NCI-H2029 (cell line): ENCODE data around the gene MTIF3.

Experiments
- DNase-seq: peaks from one replicate; lab custom pipeline; 2025; lab: John Stamatoyannopoulos, UW

The MTIF3 gene

GRCh38 chr13:27455331-27455855, 5.0 kb upstream of the MTIF3 start:
- no peak for DNase-seq

- no peak for DNase-seq
Measured at GRCh38 chr13:27450921-27451471, 632 bp upstream of the MTIF3 start.

GRCh38 chr13:27449081-27449603, 1.2 kb downstream of the MTIF3 start:
- DNase-seq, result no peak

- DNase-seq, result no peak
Measured at GRCh38 chr13:27448308-27448707, 2.1 kb downstream of the MTIF3 start.

- no peak for DNase-seq
Measured at GRCh38 chr13:27446986-27447583, 3.3 kb downstream of the MTIF3 start.

- no peak for DNase-seq
Measured at GRCh38 chr13:27442797-27443196, 7.6 kb downstream of the MTIF3 start.

- no peak for DNase-seq
Measured at GRCh38 chr13:27442071-27442647, 8.2 kb downstream of the MTIF3 start.

- no peak for DNase-seq
Measured at GRCh38 chr13:27440408-27440807, 10.0 kb downstream of the MTIF3 start.

- no peak for DNase-seq
Measured at GRCh38 chr13:27437126-27437525, 13.2 kb downstream of the MTIF3 start.

GRCh38 chr13:27432611-27433210, 17.7 kb downstream of the MTIF3 start:
- no peak for DNase-seq

GRCh38 chr13:27432180-27432579, 18.2 kb downstream of the MTIF3 start:
- DNase-seq, result no peak

GRCh38 chr13:27428160-27428559, 22.2 kb downstream of the MTIF3 start:
- DNase-seq, result no peak

GRCh38 chr13:27427641-27428040, 22.7 kb downstream of the MTIF3 start:
- DNase-seq, result no peak

GRCh38 chr13:27425918-27426630, 24.3 kb downstream of the MTIF3 start:
- DNase-seq, result peak; percentile 57

- no peak for DNase-seq
Measured at GRCh38 chr13:27425158-27425917, 25.0 kb downstream of the MTIF3 start.

GRCh38 chr13:27424246-27425157, 25.9 kb downstream of the MTIF3 start, which contains the start of gene GTF3A:
Gene GTF3A, plus strand, starts transcription at chr13:27424619.
- DNase-seq, result peak; percentile 55

GRCh38 chr13:27423333-27423732, 27.0 kb downstream of the MTIF3 start:
- no peak for DNase-seq

- DNase-seq, result no peak
Measured at GRCh38 chr13:27421101-27421871, 29.1 kb downstream of the MTIF3 start.

- no peak for DNase-seq
Measured at GRCh38 chr13:27419328-27419727, 31.0 kb downstream of the MTIF3 start.

- no peak for DNase-seq
Measured at GRCh38 chr13:27415116-27415515, 35.2 kb downstream of the MTIF3 start.
